HCT116 (cell line): Measurements from ENCODE around the gene CENPVL1. TPM values are rescaled to one million over a fixed set of nuclear protein-coding genes. Genes with fewer than 3 reads are reported as not detected.

Experiments used
- ATAC-seq: fragments of 200-7000 bp; cut with Tn5 transposase; 2 replicates; pipeline ENCODE4 v1.9.1; 2020; ENCODE audit warnings: mild to moderate bottlenecking, moderate library complexity
- BruUV-seq: library from RNA; stranded (reverse); fragments of 400-500 nt; replicated peaks from 2 replicates; lab custom pipeline; 2021; lab: Mats Ljungman, UMichigan
- CTCF ChIA-PET: fragments of 300-600 bp; sonication (Branson Sonifier 250); formaldehyde crosslinking; loops from one replicate; lab custom pipeline; 2021; ENCODE audit warnings: antibody characterized with exemption; lab: Charles Lee
- POLR2A ChIA-PET: fragments of 300-600, 350-600 bp; sonication (Branson Sonifier 250); formaldehyde crosslinking; loops from one replicate; lab custom pipeline; 2021; ENCODE audit warnings: antibody characterized with exemption; lab: Charles Lee
- RAD21 ChIA-PET, 2 experiments: fragments of 300-600 bp; sonication (Branson Sonifier 250); formaldehyde crosslinking; loops; one replicate each; lab custom pipeline; 2023; ENCODE audit warnings: low total read pairs in 2 of 2; ENCODE audit not compliant: uncharacterized antibody in 2 of 2, unreplicated experiment in 2 of 2, low non-redundant PET in 1 of 2; lab: Charles Lee
- DNase-seq: peaks from one replicate; pipeline ENCODE4 v3.0.0-alpha.2; 2010; ENCODE audit warnings: low read depth, low spot score
- H2AFZ ChIP-seq: fragments of 200-600 bp; shearing (Covaris generic), sonication (generic); 2 replicates; pipeline ENCODE4 v1.6.1; 2017; ENCODE audit warnings: low read depth, mixed run types, mixed read lengths, antibody characterized with exemption, low read length; ENCODE audit not compliant: poor library complexity, severe bottlenecking
- H3K27ac ChIP-seq: 2 replicates; pipeline ENCODE4 v1.5.1; 2012; ENCODE audit warnings: low read depth, low read length
- H3K27me3 ChIP-seq: fragments of 200-600 bp; sonication (generic); 2 replicates; pipeline ENCODE4 v1.6.1; 2016; ENCODE audit warnings: mixed run types, low read length, mixed read lengths; ENCODE audit not compliant: insufficient read depth
- H3K36me3 ChIP-seq, 2 experiments: fragments of 200-500 bp in 1 of 2; fragments of 200-600 bp in 1 of 2; sonication (Bioruptor generic) in 1 of 2; sonication (generic) in 1 of 2; 2 replicates each; pipeline versions ENCODE4 v1.5.1 to v1.6.1; 2014 to 2016; ENCODE audit warnings: low read length in 2 of 2, inconsistent platforms in 1 of 2, mixed read lengths in 1 of 2, mixed run types in 1 of 2; ENCODE audit not compliant: insufficient read depth in 2 of 2, control insufficient read depth in 1 of 2
- H3K4me1 ChIP-seq, 2 experiments: fragments of 200-600 bp in 1 of 2; sonication (generic) in 1 of 2; 2 replicates each; pipeline versions ENCODE4 v1.5.1 to v1.6.1; 2012 to 2017; ENCODE audit warnings: low read length in 2 of 2, inconsistent platforms in 1 of 2, mild to moderate bottlenecking in 1 of 2, mixed read lengths in 1 of 2, mixed run types in 1 of 2, moderate library complexity in 1 of 2; ENCODE audit not compliant: insufficient read depth in 2 of 2, control insufficient read depth in 1 of 2
- H3K4me2 ChIP-seq: fragments of 200-600 bp; sonication (generic); 2 replicates; pipeline ENCODE4 v1.6.1; 2017; ENCODE audit warnings: mixed run types, low read length, mixed read lengths
- H3K4me3 ChIP-seq, 2 experiments: fragments of 200-600 bp in 1 of 2; sonication (generic) in 1 of 2; replicated peaks in 1 of 2; 2 replicates each; pipeline ENCODE4 v1.5.1; 2011 to 2016; ENCODE audit warnings: low read length in 2 of 2, control low read depth in 1 of 2, low read depth in 1 of 2, mild to moderate bottlenecking in 1 of 2, mixed read lengths in 1 of 2, mixed run types in 1 of 2
- H3K79me2 ChIP-seq: fragments of 200-600 bp; sonication (generic); 2 replicates; pipeline ENCODE4 v1.6.1; 2017; ENCODE audit warnings: mild to moderate bottlenecking, mixed run types, low read length, moderate library complexity, mixed read lengths; ENCODE audit not compliant: insufficient read depth
- H3K9ac ChIP-seq: fragments of 200-600 bp; sonication (generic); 2 replicates; pipeline ENCODE4 v1.6.1; 2016; ENCODE audit warnings: low read length, mixed read lengths
- H3K9me2 ChIP-seq: fragments of 200-600 bp; sonication (generic), shearing (Covaris generic); 2 replicates; pipeline ENCODE4 v1.6.1; 2017; ENCODE audit warnings: mixed run types, mild to moderate bottlenecking, moderate library complexity; ENCODE audit not compliant: insufficient read depth
- H3K9me3 ChIP-seq, 2 experiments: fragments of 200-500 bp in 1 of 2; fragments of 200-600 bp in 1 of 2; sonication (Bioruptor generic) in 1 of 2; sonication (generic) in 1 of 2; 2 replicates each; pipeline ENCODE4 v1.6.1; 2014 to 2017; ENCODE audit warnings: low read length in 2 of 2, mixed read lengths in 2 of 2, inconsistent platforms in 1 of 2, low read depth in 1 of 2, mild to moderate bottlenecking in 1 of 2, mixed run types in 1 of 2, moderate library complexity in 1 of 2; ENCODE audit not compliant: control insufficient read depth in 1 of 2, insufficient read depth in 1 of 2
- H4K20me1 ChIP-seq: fragments of 200-600 bp; sonication (generic), shearing (Covaris generic); 2 replicates; pipeline ENCODE4 v1.6.1; 2017; ENCODE audit warnings: mixed run types, mild to moderate bottlenecking, moderate library complexity; ENCODE audit not compliant: insufficient read depth
- CBX3 ChIP-seq: IDR thresholded peaks from 2 replicates; pipeline ENCODE4 v1.6.1; 2012; ENCODE audit warnings: low read depth
- CEBPB ChIP-seq: IDR thresholded peaks from 2 replicates; pipeline ENCODE4 v1.6.1; 2012; ENCODE audit warnings: low read depth
- CTCF ChIP-seq, 3 experiments: fragments of 200-600 bp in 1 of 3; sonication (generic) in 1 of 3; IDR thresholded peaks in 2 of 3; conservative IDR thresholded peaks in 1 of 3; 2 replicates each; pipeline ENCODE4 v1.5.1; 2012 to 2017; ENCODE audit warnings: low read depth in 2 of 3, low read length in 2 of 3, antibody characterized with exemption in 1 of 3, borderline replicate concordance in 1 of 3, control low read depth in 1 of 3, mild to moderate bottlenecking in 1 of 3, mixed read lengths in 1 of 3, mixed run types in 1 of 3, moderate library complexity in 1 of 3; ENCODE audit not compliant: insufficient read depth in 1 of 3
- MAX ChIP-seq: IDR thresholded peaks from 2 replicates; pipeline ENCODE4 v1.6.1; 2012
- SIN3A ChIP-seq: IDR thresholded peaks from 2 replicates; pipeline ENCODE4 v1.6.1; 2012; ENCODE audit warnings: low read depth
- SP1 ChIP-seq: IDR thresholded peaks from 2 replicates; pipeline ENCODE4 v1.6.1; 2012; ENCODE audit warnings: low read depth
- YY1 ChIP-seq: IDR thresholded peaks from 2 replicates; pipeline ENCODE4 v1.6.1; 2011; ENCODE audit warnings: low read length, low read depth, moderate library complexity, mild to moderate bottlenecking; ENCODE audit not compliant: insufficient replicate concordance; ENCODE audit errors: extremely low read depth
- intact Hi-C: fragments of 100-400 bp; cut with micrococcal nuclease; formaldehyde crosslinking; loops from 2 replicates; pipeline ENCODE4 v1.10.0; 2022
- total RNA-seq: library from RNA; stranded (reverse); gene quantifications from one replicate; pipeline ENCODE4 v1.2.1, GENCODE V29; 2021; ENCODE audit not compliant: unreplicated experiment

The CENPVL1 gene
- total RNA-seq, 1 experiment from 2014 or later, result not detected

- BruUV-seq, result no TSS peak
- Histone ChIP-seq H3K27me3 (no peaks in the 10 kb centered on the region), H3K27ac (no peak overlapping the region), H3K36me3 (no peaks in the 10 kb centered on the region), H3K9me2 (no peaks in the 10 kb centered on the region), H2AFZ (no peak overlapping the region), H3K4me1 (no peaks in the 10 kb centered on the region), H3K9me3 (no peaks in the 10 kb centered on the region), H3K79me2 (no peaks in the 10 kb centered on the region), H3K4me2 (no peak overlapping the region), H3K9ac (no peak overlapping the region), H4K20me1 (no peaks in the 10 kb centered on the region), H3K4me3 (no peak overlapping the region)
- intact Hi-C loops, result no loop called here
- ChIA-PET CTCF (no interaction called here), RAD21 (no interaction called here), POLR2A (no interaction called here)
- TF ChIP-seq SP1 (no peak), CEBPB (no peak), MAX (no peak), CTCF (IDR thresholded peaks at IDR 0.05 in 2 of 3, conservative IDR thresholded peaks at IDR 0.05 in 1 of 3; ENCODE audit: borderline replicate concordance in 1 of 3, insufficient read depth in 1 of 3, low read depth in 2 of 3, low read length in 2 of 3) (no peak), SIN3A (no peak), CBX3 (no peak), YY1 (no peak)
- DNase-seq, result no peak
- ATAC-seq, result no peak
These were observed 50.3 kb downstream of the CENPVL1 start for GRCh38 chrX:51760657-51761056.

Other genes starting within 250 kb of the CENPVL1 start
- not detected for gene NUDT11, start 213.9 kb upstream of the CENPVL1 start, total RNA-seq
- gene CENPVL3, start 91.6 kb upstream of the CENPVL1 start, total RNA-seq, result not detected
- gene CENPVL2, start 27.7 kb upstream of the CENPVL1 start, total RNA-seq, result not detected
- gene GSPT2, start 32.9 kb downstream of the CENPVL1 start, total RNA-seq, result not detected
- 82.3 TPM for gene MAGED1, start 183.1 kb downstream of the CENPVL1 start, total RNA-seq